GM21723 (cell line): Measurements from ENCODE around the gene BANF2.
"Not testable (repeated sequence)": the region's sequence is repeated elsewhere in the genome, so short reads cannot be mapped to it uniquely, and the experiment has no call there.

Experiments used
- ATAC-seq: cut with Tn5 transposase; IDR thresholded peaks from one replicate; pipeline ENCODE4 v1.9.1; 2021; ENCODE audit warnings: mild to moderate bottlenecking, moderate library complexity; ENCODE audit not compliant: unreplicated experiment

The BANF2 gene

GRCh38 chr20:17699931-17700351 is at the start of gene BANF2:
Gene BANF2 (plus strand): TSS chr20:17699966. CDS start chr20:17725026, 25,060 bp downstream.
- ATAC-seq: no peak

- ATAC-seq: no peak
Measured at GRCh38 chr20:17650301-17651128, 49.3 kb upstream of the BANF2 start.

GRCh38 chr20:17651129-17651759 is 48.5 kb upstream of the BANF2 start:
- ATAC-seq: no peak

GRCh38 chr20:17651760-17652388 is 47.9 kb upstream of the BANF2 start:
- ATAC-seq: no peak

GRCh38 chr20:17652411-17652810 is 47.4 kb upstream of the BANF2 start:
- no peak for ATAC-seq

GRCh38 chr20:17653835-17654648 is 45.7 kb upstream of the BANF2 start:
- ATAC-seq: no peak

- ATAC-seq: no peak
Measured at GRCh38 chr20:17654649-17655285, 45.0 kb upstream of the BANF2 start.

- no peak for ATAC-seq
Measured at GRCh38 chr20:17655286-17655651, 44.5 kb upstream of the BANF2 start.

GRCh38 chr20:17655865-17656479 is 43.8 kb upstream of the BANF2 start:
- ATAC-seq: no peak

GRCh38 chr20:17657079-17657825 is 42.5 kb upstream of the BANF2 start:
- ATAC-seq: no peak

- no peak for ATAC-seq
Measured at GRCh38 chr20:17657898-17658647, 41.7 kb upstream of the BANF2 start.

- no peak for ATAC-seq
Measured at GRCh38 chr20:17658648-17658993, 41.1 kb upstream of the BANF2 start.

GRCh38 chr20:17659344-17659743 is 40.4 kb upstream of the BANF2 start:
- ATAC-seq: not testable (repeated sequence)

- ATAC-seq: no peak
Measured at GRCh38 chr20:17659801-17660200, 40.0 kb upstream of the BANF2 start.

GRCh38 chr20:17660667-17661066 is 39.1 kb upstream of the BANF2 start:
- no peak for ATAC-seq

GRCh38 chr20:17661121-17661744 is 38.5 kb upstream of the BANF2 start:
- no peak for ATAC-seq

- ATAC-seq: no peak
Measured at GRCh38 chr20:17662333-17663039, 37.3 kb upstream of the BANF2 start.

- no peak for ATAC-seq
Measured at GRCh38 chr20:17663040-17663399, 36.7 kb upstream of the BANF2 start.
